ENCODE data around the gene UTS2B.

- TF ChIP-seq ZNF274 (IDR thresholded peaks at IDR 0.05; ENCODE audit: low read depth, low read length) (no peak), YY1 (IDR thresholded peaks at IDR 0.05; ENCODE audit: insufficient read depth, insufficient read length) (no peak), SUZ12 (IDR thresholded peaks at IDR 0.05; ENCODE audit: extremely low read depth, insufficient read depth, insufficient read length) (no peak)
Measured at GRCh38 chr3:191330530-191331048, 263 bp upstream of the UTS2B start.

All from NT2/D1 (cell line).